MCF 10A (cell line): Measurements from ENCODE around the gene TOGARAM2. TPM values are rescaled to one million over a fixed set of nuclear protein-coding genes. Genes with fewer than 3 reads are reported as not detected.

Experiments
- BruUV-seq: library from RNA; stranded (reverse); fragments of 400-500 nt; replicated peaks from 2 replicates; lab custom pipeline; 2021; lab: Mats Ljungman, UMichigan
- CTCF ChIA-PET: fragments of 300-600 bp; sonication (Branson Sonifier 250); formaldehyde crosslinking; extraction: SDS; loops from one replicate; lab custom pipeline; 2021; ENCODE audit warnings: antibody characterized with exemption, inconsistent platforms; lab: Yijun Ruan, JAX
- POLR2A ChIA-PET: fragments of 300-600, 350-650 bp; sonication (Branson Sonifier 250); formaldehyde crosslinking; extraction: SDS; loops from one replicate; lab custom pipeline; 2020; ENCODE audit warnings: antibody characterized with exemption, inconsistent platforms; lab: Yijun Ruan, JAX
- DNase-seq: peaks from one replicate; pipeline ENCODE4 v3.0.0-alpha.2; 2018; ENCODE audit not compliant: unreplicated experiment
- H3K27ac Mint-ChIP-seq: one replicate; pipeline ENCODE4 v1.8.0; 2022; ENCODE audit warnings: mild to moderate bottlenecking, low read depth, mixed read lengths; ENCODE audit not compliant: unreplicated experiment
- H3K27me3 Mint-ChIP-seq: one replicate; pipeline ENCODE4 v1.8.0; 2022; ENCODE audit warnings: mixed read lengths; ENCODE audit not compliant: insufficient read depth, unreplicated experiment
- H3K36me3 Mint-ChIP-seq: one replicate; pipeline ENCODE4 v1.8.0; 2022; ENCODE audit warnings: mild to moderate bottlenecking, moderate library complexity, mixed read lengths; ENCODE audit not compliant: insufficient read depth, unreplicated experiment
- H3K4me1 Mint-ChIP-seq: one replicate; pipeline ENCODE4 v1.8.0; 2022; ENCODE audit warnings: mixed read lengths; ENCODE audit not compliant: insufficient read depth, unreplicated experiment
- H3K4me3 Mint-ChIP-seq: one replicate; pipeline ENCODE4 v1.8.0; 2022; ENCODE audit warnings: mild to moderate bottlenecking, moderate library complexity, mixed read lengths; ENCODE audit not compliant: unreplicated experiment
- H3K9me3 Mint-ChIP-seq: one replicate; pipeline ENCODE4 v1.8.0; 2022; ENCODE audit warnings: mixed read lengths; ENCODE audit not compliant: unreplicated experiment
- intact Hi-C: fragments of 100-400 bp; cut with micrococcal nuclease; formaldehyde crosslinking; loops from 2 replicates; pipeline ENCODE4 v1.14.1; 2022
- total RNA-seq: library from RNA; stranded (reverse); gene quantifications from 2 replicates; pipeline ENCODE4 v1.2.3, GENCODE V29; 2022
- TF ChIP-seq, protein P1 (sequence below): fragments of 200-600 bp; IDR thresholded peaks from one replicate; pipeline ENCODE4 v1.8.0; 2022; ENCODE audit warnings: antibody characterized with exemption, mild to moderate bottlenecking; ENCODE audit not compliant: unreplicated experiment

Gene TOGARAM2
- total RNA-seq, 1 experiment from 2014 or later = 0.16 TPM

DNA sequence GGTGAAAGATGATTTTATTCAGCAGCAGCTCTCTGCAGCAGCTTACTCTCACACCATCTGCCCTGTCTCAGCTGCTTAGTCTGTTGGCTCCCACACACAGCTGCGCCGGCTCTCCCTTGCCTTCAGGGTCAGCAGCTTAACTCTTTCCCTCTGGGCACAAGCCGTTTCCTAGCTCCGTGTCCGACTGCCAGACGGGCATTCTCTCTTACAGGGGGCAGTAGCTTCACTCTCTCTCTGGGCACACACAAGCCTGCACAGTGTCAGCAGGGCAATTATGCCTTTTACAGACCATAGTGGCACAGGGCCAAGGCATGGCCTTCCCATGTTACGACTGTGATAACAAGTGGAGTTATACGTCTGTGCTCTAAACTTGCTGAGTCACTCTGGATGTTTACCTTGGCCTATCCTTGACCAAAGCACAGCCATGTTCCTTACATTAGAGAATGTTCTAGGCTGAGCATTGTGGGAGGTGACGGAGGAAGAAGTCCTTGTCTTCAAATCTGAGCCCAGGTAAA, 61.5 kb downstream of the TOGARAM2 start:
- intact Hi-C loops = no loop called here
- POLR2A ChIA-PET = no interaction called here
- Mint-ChIP-seq H3K36me3 (no peaks in the 10 kb centered on the region), H3K9me3 (no peaks in the 10 kb centered on the region), H3K4me1 (no peaks in the 10 kb centered on the region), H3K27me3 (no peaks in the 10 kb centered on the region), H3K4me3 (no peak overlapping the region), H3K27ac (no peak overlapping the region)
- no TSS peak for BruUV-seq
- TF ChIP-seq, protein P1, sequence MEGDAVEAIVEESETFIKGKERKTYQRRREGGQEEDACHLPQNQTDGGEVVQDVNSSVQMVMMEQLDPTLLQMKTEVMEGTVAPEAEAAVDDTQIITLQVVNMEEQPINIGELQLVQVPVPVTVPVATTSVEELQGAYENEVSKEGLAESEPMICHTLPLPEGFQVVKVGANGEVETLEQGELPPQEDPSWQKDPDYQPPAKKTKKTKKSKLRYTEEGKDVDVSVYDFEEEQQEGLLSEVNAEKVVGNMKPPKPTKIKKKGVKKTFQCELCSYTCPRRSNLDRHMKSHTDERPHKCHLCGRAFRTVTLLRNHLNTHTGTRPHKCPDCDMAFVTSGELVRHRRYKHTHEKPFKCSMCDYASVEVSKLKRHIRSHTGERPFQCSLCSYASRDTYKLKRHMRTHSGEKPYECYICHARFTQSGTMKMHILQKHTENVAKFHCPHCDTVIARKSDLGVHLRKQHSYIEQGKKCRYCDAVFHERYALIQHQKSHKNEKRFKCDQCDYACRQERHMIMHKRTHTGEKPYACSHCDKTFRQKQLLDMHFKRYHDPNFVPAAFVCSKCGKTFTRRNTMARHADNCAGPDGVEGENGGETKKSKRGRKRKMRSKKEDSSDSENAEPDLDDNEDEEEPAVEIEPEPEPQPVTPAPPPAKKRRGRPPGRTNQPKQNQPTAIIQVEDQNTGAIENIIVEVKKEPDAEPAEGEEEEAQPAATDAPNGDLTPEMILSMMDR = no peak
- no peak for DNase-seq
- CTCF ChIA-PET = interaction anchor here (0.8 to 2.8 kb wide), 2 partner anchors 11 to 84 kb away, joined by 3 to 16 read pairs; no protein-coding TSS in a partner anchor

DNA sequence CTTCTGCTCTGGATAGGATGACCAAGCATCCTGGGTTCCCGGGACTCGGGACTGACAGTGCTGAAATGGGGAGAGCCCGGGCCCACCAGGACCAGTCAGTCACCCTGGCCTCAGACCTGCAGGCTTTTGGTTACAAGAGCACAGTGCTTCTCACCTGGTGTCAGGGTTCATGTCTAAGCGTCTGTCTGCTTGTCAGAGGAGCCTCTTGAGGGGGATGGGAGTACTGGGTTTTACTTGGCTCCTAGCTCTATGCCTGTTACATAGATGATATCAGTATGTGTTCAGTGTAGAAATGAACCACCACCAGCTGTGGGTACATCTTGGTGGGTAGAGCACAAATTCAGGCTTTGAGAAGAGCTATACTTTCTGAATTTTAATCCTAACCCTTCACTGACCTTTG, 63.4 kb downstream of the TOGARAM2 start:
- Mint-ChIP-seq H3K9me3 (no peaks in the 10 kb centered on the region), H3K36me3 (no peaks in the 10 kb centered on the region)

DNA sequence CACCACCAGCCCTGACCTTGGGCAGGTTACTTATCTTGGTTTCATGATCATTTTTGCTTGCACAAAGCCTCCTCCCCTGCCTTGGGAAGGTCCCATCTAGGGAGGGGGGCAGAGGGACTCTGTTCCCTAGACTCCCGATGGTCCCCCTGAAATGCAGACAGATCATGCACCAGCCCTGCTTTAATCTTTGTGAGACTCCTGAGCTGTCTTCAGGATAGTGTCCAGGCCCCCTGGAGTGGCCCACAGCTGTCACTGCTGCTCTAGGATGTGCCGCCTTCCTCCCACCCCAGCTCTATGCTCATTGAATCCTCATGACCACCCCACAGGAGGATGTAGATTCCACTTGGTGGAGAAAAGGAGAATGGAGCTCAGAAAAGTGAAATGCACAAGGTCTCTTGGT, 65.2 kb downstream of the TOGARAM2 start:
- Mint-ChIP-seq H3K27me3 (no peaks in the 10 kb centered on the region), H3K4me3 (no peak overlapping the region)

More for the DNA sequence above, 63.4 kb downstream of the TOGARAM2 start:
- H3K27ac Mint-ChIP-seq = no peak overlapping the region
- ChIA-PET CTCF (interaction anchor here (2.8 kb wide), 1 partner anchor 10 kb away, joined by 16 read pairs; no protein-coding TSS in a partner anchor), POLR2A (no interaction called here)
- DNase-seq = no peak
- H3K4me1 Mint-ChIP-seq = no peaks in the 10 kb centered on the region
- no peaks in the 10 kb centered on the region for H3K27me3 Mint-ChIP-seq
- TF ChIP-seq, protein P1 = no peak
- no peak overlapping the region for H3K4me3 Mint-ChIP-seq
- intact Hi-C loops = no loop called here
- BruUV-seq = no TSS peak

DNA sequence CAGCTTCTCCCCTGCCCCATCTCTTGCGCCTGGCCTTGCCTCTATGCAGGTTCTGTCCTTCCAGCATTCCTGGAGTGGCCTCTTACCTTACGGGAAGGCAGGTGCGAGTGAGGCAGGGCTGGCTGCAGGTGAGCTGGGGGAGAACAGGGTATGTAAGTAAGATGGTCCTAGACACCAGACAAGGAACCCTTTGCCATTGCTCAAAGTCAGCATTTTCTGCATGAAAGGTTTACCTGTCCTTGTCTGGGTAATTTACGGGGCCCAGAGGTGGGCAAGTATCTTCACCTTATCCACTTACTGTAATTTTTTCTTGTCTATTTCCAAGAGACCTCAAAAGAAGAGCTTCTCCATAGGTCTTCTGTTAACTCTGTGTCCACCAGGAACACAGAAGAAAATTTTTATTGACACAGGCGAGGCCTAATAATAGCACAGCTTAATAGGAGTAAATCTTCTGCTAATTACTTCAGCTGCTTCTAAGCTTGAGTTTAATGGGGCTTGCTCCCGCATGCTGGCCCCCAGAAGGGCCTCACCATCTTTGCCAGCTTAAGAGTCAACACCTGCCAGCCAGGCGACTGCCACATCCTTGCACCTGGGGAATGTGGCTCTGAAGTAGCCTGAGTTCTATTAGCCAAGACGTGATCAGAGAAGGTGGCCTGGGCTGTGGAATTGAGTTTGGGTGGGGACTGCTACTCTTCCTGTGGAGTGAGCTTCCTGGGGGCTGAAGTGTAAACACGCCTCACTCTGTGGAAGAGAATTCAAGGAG, 66.2 kb downstream of the TOGARAM2 start:
- Mint-ChIP-seq H3K27ac (no peak overlapping the region), H3K4me3 (no peak overlapping the region), H3K9me3 (no peaks in the 10 kb centered on the region), H3K4me1 (no peaks in the 10 kb centered on the region), H3K36me3 (no peaks in the 10 kb centered on the region), H3K27me3 (no peaks in the 10 kb centered on the region)
- ChIA-PET CTCF (interaction anchor here (0.6 to 0.7 kb wide), 3 partner anchors 8 to 761 kb away, joined by 3 to 4 read pairs (median 3); no protein-coding TSS in a partner anchor), POLR2A (no interaction called here)
- intact Hi-C loops = no loop called here
- BruUV-seq = no TSS peak
- DNase-seq = no peak
- TF ChIP-seq, protein P1 = no peak

More for the DNA sequence above, 65.2 kb downstream of the TOGARAM2 start:
- no TSS peak for BruUV-seq
- ChIA-PET CTCF (interaction anchor here (0.6 kb wide), 2 partner anchors 248 to 1100 kb away, joined by 3 to 4 read pairs; partner anchors contain the start of gene YPEL5), POLR2A (interaction anchor here (0.5 kb wide), 1 partner anchor 1366 kb away, joined by 3 read pairs; no protein-coding TSS in a partner anchor)
- TF ChIP-seq, protein P1 = no peak
- intact Hi-C loops = no loop called here
- DNase-seq = no peak
- H3K36me3 Mint-ChIP-seq = no peaks in the 10 kb centered on the region
- H3K9me3 Mint-ChIP-seq = no peaks in the 10 kb centered on the region
- no peak overlapping the region for H3K27ac Mint-ChIP-seq
- no peaks in the 10 kb centered on the region for H3K4me1 Mint-ChIP-seq
